Vagina (tissue), 2 donors: ENCODE results near the gene CALD1.

Experiments
- POLR2A ChIP-seq, 2 donors: fragments of 450-650 bp; IDR thresholded peaks; one replicate each; pipeline ENCODE4 v1.6.1; 2017; ENCODE audit warnings: antibody characterized with exemption in 2 of 2, mild to moderate bottlenecking in 2 of 2, moderate library complexity in 2 of 2
- POLR2AphosphoS5 ChIP-seq, 2 donors: sonication (generic); formaldehyde crosslinking; IDR thresholded peaks; one replicate each; pipeline ENCODE4 v1.9.0; 2017; ENCODE audit warnings: antibody characterized with exemption in 2 of 2, mild to moderate bottlenecking in 2 of 2, low read depth in 1 of 2; ENCODE audit not compliant: insufficient read depth in 1 of 2
- TF ChIP-seq, protein P1 (sequence below), 3 experiments: fragments of 450-650 bp in 2 of 3; fragments of 200-600 bp in 1 of 3; sonication (generic) in 1 of 3; IDR thresholded peaks; one replicate each; pipeline ENCODE4 v1.5.1; 2017 to 2019; ENCODE audit warnings: antibody characterized with exemption in 3 of 3, mild to moderate bottlenecking in 2 of 3, moderate library complexity in 2 of 3

DNA sequence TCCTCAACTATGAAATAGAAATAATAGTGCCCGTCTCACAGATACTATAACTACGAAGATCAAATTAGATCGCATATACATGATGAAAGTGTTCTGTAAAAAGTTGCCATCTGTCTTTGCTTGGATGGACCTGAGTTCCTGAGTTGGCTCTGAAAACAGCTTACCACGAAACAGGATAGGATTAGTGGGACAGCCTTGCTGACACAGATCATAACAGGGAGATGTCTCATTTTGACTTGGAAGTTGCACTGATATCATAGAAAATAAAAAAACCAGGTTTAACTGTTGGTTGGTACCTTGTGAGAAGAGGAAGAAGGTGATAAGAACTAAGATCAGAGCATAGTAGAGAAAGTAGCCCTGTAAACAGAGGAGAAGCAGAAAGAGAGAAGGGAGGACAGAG, 127.6 kb downstream of the CALD1 start:
- TF ChIP-seq, protein P1, sequence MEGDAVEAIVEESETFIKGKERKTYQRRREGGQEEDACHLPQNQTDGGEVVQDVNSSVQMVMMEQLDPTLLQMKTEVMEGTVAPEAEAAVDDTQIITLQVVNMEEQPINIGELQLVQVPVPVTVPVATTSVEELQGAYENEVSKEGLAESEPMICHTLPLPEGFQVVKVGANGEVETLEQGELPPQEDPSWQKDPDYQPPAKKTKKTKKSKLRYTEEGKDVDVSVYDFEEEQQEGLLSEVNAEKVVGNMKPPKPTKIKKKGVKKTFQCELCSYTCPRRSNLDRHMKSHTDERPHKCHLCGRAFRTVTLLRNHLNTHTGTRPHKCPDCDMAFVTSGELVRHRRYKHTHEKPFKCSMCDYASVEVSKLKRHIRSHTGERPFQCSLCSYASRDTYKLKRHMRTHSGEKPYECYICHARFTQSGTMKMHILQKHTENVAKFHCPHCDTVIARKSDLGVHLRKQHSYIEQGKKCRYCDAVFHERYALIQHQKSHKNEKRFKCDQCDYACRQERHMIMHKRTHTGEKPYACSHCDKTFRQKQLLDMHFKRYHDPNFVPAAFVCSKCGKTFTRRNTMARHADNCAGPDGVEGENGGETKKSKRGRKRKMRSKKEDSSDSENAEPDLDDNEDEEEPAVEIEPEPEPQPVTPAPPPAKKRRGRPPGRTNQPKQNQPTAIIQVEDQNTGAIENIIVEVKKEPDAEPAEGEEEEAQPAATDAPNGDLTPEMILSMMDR (IDR thresholded peaks at IDR 0.05): no peak
- TF ChIP-seq POLR2A (IDR thresholded peaks at IDR 0.05): no peak
- no peak for TF ChIP-seq POLR2AphosphoS5 (IDR thresholded peaks at IDR 0.05; ENCODE audit: insufficient read depth in 1 of 2, low read depth in 1 of 2)
